HFF-Myc (cell line): ENCODE results near the gene SIVA1.
A peak's percentile ranks its signal among the peaks of the same experiment; 100 is the strongest.

Experiments used
- DNase-seq: peaks from one replicate; pipeline ENCODE4 v3.0.0-alpha.2; 2011; ENCODE audit warnings: low read depth; ENCODE audit errors: extremely low read depth
- H3K4me3 ChIP-seq: replicated peaks from 2 replicates; pipeline ENCODE4 v1.5.1; 2011; ENCODE audit warnings: low read depth, mild to moderate bottlenecking, control low read depth, low read length
- TF ChIP-seq, protein P1 (sequence below): IDR thresholded peaks from 2 replicates; pipeline ENCODE4 v1.5.1; 2012; ENCODE audit warnings: mild to moderate bottlenecking, low read depth, low read length, control low read depth; ENCODE audit errors: missing control alignments

The SIVA1 gene

DNA sequence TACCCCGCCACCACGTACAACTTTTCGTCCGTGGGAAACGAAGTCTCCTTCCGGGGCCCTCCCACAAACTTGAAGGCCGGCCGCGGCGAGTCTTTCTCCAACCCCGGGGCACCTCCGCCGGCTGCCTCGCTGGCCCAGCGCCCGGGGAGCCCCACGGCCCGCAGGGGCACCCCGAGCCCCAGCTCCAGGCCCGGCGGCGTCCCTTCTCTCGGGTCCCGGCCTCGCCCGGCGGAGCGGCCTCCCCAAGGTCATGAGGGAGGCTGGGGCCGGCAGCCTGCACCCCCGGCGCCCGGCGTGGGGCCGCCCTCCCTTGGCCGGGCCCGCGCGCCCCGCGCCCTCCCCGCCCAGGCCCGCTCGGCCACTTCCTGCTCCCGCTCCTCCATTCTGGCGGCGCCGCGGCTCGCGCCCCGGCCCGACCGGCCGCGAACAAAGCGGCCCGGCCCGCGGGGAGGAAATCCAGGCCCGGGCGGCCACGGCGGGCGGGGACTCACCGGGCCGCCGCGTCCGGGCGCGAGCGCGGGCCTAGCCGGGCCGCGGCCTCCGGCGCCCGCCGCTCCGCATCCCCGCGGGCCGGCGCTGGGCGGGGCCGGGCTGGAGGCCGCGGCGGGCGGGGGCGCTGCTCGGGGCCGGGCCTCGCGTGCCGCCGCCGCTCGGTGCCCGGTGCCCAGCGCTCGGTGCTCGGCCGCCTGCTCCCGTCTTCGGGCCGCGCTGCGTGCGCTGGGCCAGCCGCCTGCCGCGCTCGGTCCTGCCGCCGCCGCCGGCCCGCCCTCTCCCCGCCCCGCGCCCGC lies 42.2 kb downstream of the SIVA1 start, which contains the start of gene AKT1:
Gene AKT1 (minus strand): TSS at position 756 of the 788 bp plus-strand sequence. CDS start 3,105 bp downstream, outside the sequence.
- H3K4me3 ChIP-seq = peak within 1 kb of the TSS; percentile 76
- no peak for DNase-seq
- TF ChIP-seq, protein P1, sequence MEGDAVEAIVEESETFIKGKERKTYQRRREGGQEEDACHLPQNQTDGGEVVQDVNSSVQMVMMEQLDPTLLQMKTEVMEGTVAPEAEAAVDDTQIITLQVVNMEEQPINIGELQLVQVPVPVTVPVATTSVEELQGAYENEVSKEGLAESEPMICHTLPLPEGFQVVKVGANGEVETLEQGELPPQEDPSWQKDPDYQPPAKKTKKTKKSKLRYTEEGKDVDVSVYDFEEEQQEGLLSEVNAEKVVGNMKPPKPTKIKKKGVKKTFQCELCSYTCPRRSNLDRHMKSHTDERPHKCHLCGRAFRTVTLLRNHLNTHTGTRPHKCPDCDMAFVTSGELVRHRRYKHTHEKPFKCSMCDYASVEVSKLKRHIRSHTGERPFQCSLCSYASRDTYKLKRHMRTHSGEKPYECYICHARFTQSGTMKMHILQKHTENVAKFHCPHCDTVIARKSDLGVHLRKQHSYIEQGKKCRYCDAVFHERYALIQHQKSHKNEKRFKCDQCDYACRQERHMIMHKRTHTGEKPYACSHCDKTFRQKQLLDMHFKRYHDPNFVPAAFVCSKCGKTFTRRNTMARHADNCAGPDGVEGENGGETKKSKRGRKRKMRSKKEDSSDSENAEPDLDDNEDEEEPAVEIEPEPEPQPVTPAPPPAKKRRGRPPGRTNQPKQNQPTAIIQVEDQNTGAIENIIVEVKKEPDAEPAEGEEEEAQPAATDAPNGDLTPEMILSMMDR = no peak

DNA sequence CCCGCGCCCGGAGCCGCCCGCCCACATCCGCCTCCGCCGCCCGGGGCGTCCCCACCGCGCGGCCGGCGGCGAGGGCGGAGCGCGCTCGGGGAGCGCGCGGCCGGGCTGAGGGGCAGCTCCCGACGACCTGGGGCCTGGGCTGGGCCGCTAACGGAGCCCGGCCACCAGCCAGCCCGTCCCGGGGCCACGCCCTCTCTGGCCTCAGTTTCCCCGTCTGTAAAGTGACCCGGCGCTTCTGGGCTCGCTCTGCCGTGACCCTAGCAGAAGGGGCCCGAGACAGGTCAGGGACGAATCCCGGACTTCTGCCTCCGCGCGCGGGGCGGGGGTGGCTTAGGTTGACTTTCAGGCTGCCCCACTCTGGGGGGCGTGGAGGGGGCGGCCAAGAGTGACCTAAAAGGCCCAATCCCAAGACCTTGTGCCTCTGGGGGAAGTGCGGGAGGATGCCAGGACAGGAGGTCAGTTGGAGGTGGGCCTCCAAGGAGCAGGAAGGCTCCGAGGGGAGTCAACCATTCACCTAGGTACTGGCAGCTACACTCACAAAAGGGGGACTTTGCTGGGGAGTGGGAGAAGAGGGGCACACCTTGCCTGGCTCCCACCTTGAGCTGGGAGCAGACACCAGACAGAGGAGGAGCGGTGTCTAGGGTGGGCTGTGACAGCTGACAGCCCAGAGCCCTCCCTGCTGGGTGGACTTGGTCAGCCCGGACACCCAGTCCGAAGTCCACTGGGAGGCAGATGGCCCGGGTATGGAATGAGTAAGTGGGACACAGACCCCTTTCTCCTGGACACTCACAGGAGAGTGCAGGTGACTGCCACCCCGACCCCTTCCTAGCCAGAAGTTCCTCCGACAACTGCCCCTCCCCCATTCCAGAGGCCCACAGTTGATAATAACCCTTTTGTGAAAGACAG lies 43.1 kb downstream of the SIVA1 start:
- TF ChIP-seq, protein P1 = no peak
- DNase-seq = no peak
- peak overlapping the region; percentile 36 for H3K4me3 ChIP-seq

DNA sequence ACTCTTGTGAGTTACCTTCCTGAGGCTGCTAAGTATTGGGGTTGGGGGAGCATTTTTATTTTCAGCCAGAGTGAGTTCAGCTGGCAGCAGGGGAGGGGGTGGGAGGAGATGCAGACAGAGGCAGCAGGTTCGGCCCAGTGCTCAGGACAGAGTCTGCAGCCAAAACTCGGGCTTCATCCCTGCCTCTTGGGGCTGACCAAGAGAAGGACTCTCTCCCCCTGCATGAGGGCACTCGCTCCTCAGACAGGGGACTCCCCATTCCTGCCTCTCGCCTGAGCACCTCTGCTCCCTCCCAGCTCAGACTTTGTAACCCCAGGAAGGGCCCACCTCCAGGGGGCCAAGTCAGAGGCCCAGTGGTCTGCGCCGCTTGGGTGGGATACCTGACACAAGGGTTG lies 43.7 kb downstream of the SIVA1 start:
- TF ChIP-seq, protein P1 = no peak
- H3K4me3 ChIP-seq = no peak overlapping the region
- DNase-seq = no peak

DNA sequence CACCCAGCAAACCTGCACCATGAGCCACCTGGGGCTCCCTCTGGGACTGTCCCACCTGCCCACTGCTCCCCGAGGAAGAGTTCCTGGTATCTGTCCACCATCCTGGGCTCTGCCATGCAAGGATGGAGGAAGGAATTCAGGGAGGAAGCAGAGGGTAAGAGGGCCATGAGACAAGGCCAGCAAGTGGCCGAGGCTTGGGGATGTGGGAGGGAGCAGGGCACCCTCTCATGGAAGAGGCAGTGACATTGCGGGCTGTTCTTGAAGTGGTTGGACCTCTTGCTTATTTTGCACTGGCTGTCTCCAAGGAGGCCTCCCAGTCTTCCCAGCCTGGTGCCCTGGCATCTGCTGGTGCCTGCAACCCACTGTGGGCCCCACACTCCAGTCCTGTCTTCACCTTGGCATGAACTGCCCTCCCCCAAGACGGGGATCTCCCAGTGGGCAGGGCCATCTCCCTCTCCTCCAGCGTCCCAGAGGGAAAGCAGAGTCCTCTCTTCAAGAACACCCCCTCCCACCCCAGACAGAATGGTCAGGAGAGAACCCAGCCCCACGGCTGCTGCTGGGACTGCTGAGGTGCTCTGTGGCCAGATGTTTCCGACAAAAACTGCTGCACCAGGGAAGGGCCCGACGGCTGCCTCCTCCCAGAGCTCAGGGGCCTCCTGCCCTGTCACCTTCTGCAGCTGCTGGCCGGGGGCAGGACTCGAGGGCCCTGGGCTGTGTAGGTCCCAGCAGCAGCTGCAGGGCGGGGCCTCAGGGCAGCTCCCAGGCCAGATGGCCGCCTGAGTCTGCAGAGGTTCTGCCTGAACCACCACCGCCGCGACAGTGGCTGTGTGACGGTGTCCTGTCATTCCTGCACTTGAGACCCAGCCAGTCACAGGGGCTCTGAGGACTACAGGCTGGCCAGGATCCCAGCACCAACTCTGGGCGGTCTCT lies 44.4 kb downstream of the SIVA1 start:
- H3K4me3 ChIP-seq = no peak overlapping the region
- no peak for DNase-seq
- TF ChIP-seq, protein P1 = no peak

DNA sequence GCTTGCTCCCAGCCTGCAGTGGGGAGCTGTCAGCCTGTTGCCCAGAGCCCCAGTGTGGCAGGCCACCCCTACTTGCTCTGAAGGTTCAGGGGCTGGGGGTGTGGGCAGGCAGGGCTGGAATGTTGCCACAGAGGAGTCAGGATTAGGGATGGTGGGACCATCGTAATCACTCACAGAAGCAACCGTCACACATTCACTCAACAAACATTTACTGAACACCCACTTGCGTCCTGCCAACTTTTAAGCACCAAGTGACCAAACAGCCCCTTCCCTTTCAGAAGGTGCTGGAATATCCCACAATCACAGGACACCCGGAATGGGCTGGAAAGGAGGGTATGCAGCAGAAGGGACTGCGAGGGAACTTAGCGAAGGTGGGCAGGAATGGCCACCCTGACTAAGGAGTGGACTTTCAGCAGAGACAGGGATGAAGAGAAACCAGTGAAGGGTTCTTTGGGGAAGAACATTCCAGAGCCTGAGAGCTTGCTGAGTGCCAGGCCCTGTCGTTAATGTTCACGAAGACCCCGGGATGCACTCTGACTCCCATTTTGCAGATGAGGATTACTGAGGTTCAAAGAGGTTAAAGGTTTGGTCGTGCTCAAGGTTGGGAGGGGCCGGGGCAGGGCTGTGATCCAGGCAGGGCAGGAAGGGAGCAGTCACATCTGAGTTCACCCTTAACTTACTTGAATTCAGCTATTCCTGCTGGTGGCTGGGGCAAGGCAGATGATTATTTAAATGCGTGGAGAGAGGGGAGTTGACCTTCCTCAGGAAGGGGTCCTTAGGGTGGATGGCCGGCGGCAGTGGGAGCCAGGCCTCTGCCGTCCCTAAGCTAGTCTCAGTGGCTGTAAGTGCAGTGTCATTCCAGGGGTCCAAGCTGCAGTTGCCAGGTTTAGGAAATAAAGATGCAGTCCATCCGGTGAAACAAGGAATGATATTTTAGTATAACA lies 45.6 kb downstream of the SIVA1 start:
- no peak overlapping the region for H3K4me3 ChIP-seq
- TF ChIP-seq, protein P1 = no peak
- no peak for DNase-seq
